Hepatocyte (in vitro differentiated cells): Measurements from ENCODE around the gene NDC80.

ENCODE experiments used
- CTCF ChIP-seq: fragments of 200-600 bp; sonication (generic); IDR thresholded peaks from 2 replicates; pipeline ENCODE4 v1.5.1; 2016; ENCODE audit warnings: antibody characterized with exemption, mild to moderate bottlenecking; ENCODE audit not compliant: poor library complexity
- EZH2 ChIP-seq: fragments of 200-600 bp; sonication (generic); IDR thresholded peaks from 2 replicates; pipeline ENCODE4 v1.6.1; 2016; ENCODE audit warnings: antibody characterized with exemption, mild to moderate bottlenecking, borderline replicate concordance

DNA sequence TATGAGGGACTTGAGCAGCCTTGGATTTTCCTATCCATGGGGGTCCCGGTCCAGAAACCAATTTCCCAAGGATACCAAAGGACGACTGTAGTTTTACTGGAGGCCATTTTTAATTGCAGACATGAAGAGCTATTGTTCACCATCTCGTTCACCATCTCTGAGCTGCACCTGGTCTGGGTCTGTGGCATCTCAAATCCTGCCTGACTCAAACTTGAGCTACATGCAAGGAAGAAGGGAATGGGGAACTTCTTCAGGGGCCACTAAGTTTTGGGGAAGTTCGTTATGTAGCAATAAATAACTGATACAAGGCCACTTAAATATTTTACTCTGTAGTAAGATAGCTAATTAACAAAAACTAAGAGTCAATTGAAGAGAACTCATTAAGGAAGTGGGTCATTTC, 82.1 kb downstream of the NDC80 start:
- no peak for TF ChIP-seq CTCF
- TF ChIP-seq EZH2: no peak
